K562 (cell line): ENCODE measurements around the gene GALNS. TPM values are rescaled to one million over a fixed set of nuclear protein-coding genes. Genes with fewer than 3 reads are reported as not detected.

Experiments used
- ATAC-seq: fragments of 200-7000 bp; cut with Tn5 transposase; 3 replicates; pipeline ENCODE4 v1.9.1; 2020; ENCODE audit warnings: moderate library complexity
- BruUV-seq: library from RNA; stranded (reverse); fragments of 400-500 nt; replicated peaks from 2 replicates; lab custom pipeline; 2021; lab: Mats Ljungman, UMichigan
- CTCF ChIA-PET: fragments of 300-600 bp; formaldehyde crosslinking; extraction: SDS; loops from one replicate; lab custom pipeline; 2021; ENCODE audit warnings: low intra/inter-chr PET ratio; lab: Yijun Ruan, JAX
- POLR2A ChIA-PET: fragments of 300-600, 350-650 bp; sonication (Branson Sonifier 250); formaldehyde crosslinking; extraction: SDS; loops from one replicate; lab custom pipeline; 2021; ENCODE audit warnings: antibody characterized with exemption, inconsistent platforms; lab: Yijun Ruan, JAX
- DNase-seq, 4 experiments: peaks; one replicate each; pipeline versions ENCODE4 v3.0.0 to v3.0.0-alpha.2; 2011 to 2018; ENCODE audit warnings: low spot score in 3 of 4, mixed read lengths in 3 of 4; ENCODE audit errors: extremely low read depth in 1 of 4
- FAIRE-seq: peaks from 2 replicates; lab custom pipeline; 2011; peaks lifted over from hg19 to GRCh38; lab: Jason Lieb, UNC
- H2AFZ ChIP-seq: 2 replicates; pipeline ENCODE4 v1.6.0; 2011; ENCODE audit warnings: low read depth, low read length, control low read depth, inconsistent platforms
- H3K27ac ChIP-seq: fragments of 200-600 bp; 3 replicates; pipeline ENCODE4 v1.8.0; 2011; ENCODE audit warnings: low read depth, mild to moderate bottlenecking, control low read depth, inconsistent platforms, low read length, moderate library complexity, mixed read lengths; ENCODE audit errors: extremely low read depth
- H3K27me3 ChIP-seq, 2 experiments: fragments of 300-600 bp in 1 of 2; 2 replicates in 1 of 2; 3 replicates in 1 of 2; pipeline versions ENCODE4 v1.6.0 to v1.8.0; 2011; ENCODE audit warnings: inconsistent platforms in 2 of 2, low read length in 2 of 2, mild to moderate bottlenecking in 1 of 2, mixed read lengths in 1 of 2, moderate library complexity in 1 of 2; ENCODE audit not compliant: control insufficient read depth in 2 of 2, insufficient read depth in 2 of 2
- H3K36me3 ChIP-seq: fragments of 300-600 bp; 3 replicates; pipeline ENCODE4 v1.8.0; 2011; ENCODE audit warnings: mild to moderate bottlenecking, low read length, inconsistent platforms; ENCODE audit not compliant: control insufficient read depth, insufficient read depth
- H3K4me1 ChIP-seq, 2 experiments: fragments of 200-600 bp in 1 of 2; replicated peaks in 1 of 2; 2 replicates in 1 of 2; 3 replicates in 1 of 2; pipeline versions ENCODE4 v1.5.1 to v1.8.0; 2011; ENCODE audit warnings: inconsistent platforms in 2 of 2, low read length in 2 of 2, mild to moderate bottlenecking in 1 of 2, mixed read lengths in 1 of 2, moderate library complexity in 1 of 2; ENCODE audit not compliant: control insufficient read depth in 2 of 2, insufficient read depth in 2 of 2
- H3K4me2 ChIP-seq: 2 replicates; pipeline ENCODE4 v1.6.1; 2011; ENCODE audit warnings: low read length, control low read depth, inconsistent platforms, mixed read lengths; ENCODE audit not compliant: insufficient read depth
- H3K4me3 ChIP-seq: fragments of 200-600 bp; sonication (generic), shearing (Covaris generic); 2 replicates; pipeline ENCODE4 v1.5.1; 2016; ENCODE audit warnings: control low read depth, inconsistent platforms
- H3K79me2 ChIP-seq: fragments of 200-600 bp; 3 replicates; pipeline ENCODE4 v1.8.0; 2011; ENCODE audit warnings: low read length, inconsistent platforms; ENCODE audit not compliant: control insufficient read depth, insufficient read depth
- H3K9ac ChIP-seq, 2 experiments: 2 replicates each; pipeline versions ENCODE4 v1.6.0 to v1.6.1; 2011; ENCODE audit warnings: low read depth in 2 of 2, low read length in 2 of 2, control low read depth in 1 of 2, inconsistent platforms in 1 of 2, mild to moderate bottlenecking in 1 of 2, mixed read lengths in 1 of 2; ENCODE audit not compliant: insufficient read depth in 1 of 2
- H3K9me1 ChIP-seq: one replicate; pipeline ENCODE4 v1.6.0; 2011; ENCODE audit warnings: inconsistent platforms, mild to moderate bottlenecking, low read length, moderate library complexity; ENCODE audit not compliant: control insufficient read depth, insufficient read depth
- H3K9me3 ChIP-seq: replicated peaks from 2 replicates; pipeline ENCODE4 v1.5.1; 2011; ENCODE audit warnings: low read depth, low read length, inconsistent platforms; ENCODE audit not compliant: control insufficient read depth, insufficient read depth
- H4K20me1 ChIP-seq: replicated peaks from 2 replicates; pipeline ENCODE4 v1.6.1; 2011; ENCODE audit warnings: low read length, inconsistent platforms, mixed read lengths; ENCODE audit not compliant: control insufficient read depth, insufficient read depth
- CSDE1 ChIP-seq, 2 experiments: fragments of 450-650 bp; IDR thresholded peaks; 2 replicates each; pipeline ENCODE4 v1.6.1; 2016; ENCODE audit warnings: mild to moderate bottlenecking in 1 of 2
- LCOR ChIP-seq: sonication (generic); formaldehyde crosslinking; IDR thresholded peaks from 2 replicates; pipeline ENCODE4 v1.8.0; 2022; ENCODE audit warnings: mild to moderate bottlenecking, missing genetic modification reagents
- MAFG ChIP-seq: fragments of 450-650 bp; conservative IDR thresholded peaks from 2 replicates; pipeline ENCODE4 v1.6.1; 2016; ENCODE audit warnings: missing genetic modification characterization, missing compliant biosample characterization
- MEF2D ChIP-seq: conservative IDR thresholded peaks from 2 replicates; pipeline ENCODE4 v1.6.1; 2016; ENCODE audit warnings: low read depth, missing genetic modification characterization, missing compliant biosample characterization
- RBFOX2 ChIP-seq: fragments of 200-400 bp; formaldehyde crosslinking; IDR thresholded peaks from 2 replicates; pipeline ENCODE4 v1.6.1; 2017; ENCODE audit warnings: low read depth, mild to moderate bottlenecking, low read length, moderate library complexity
- TARDBP ChIP-seq: fragments of 450-650 bp; IDR thresholded peaks from 2 replicates; pipeline ENCODE4 v1.6.1; 2016
- ZNF507 ChIP-seq: conservative IDR thresholded peaks from 2 replicates; pipeline ENCODE4 v1.6.1; 2017; ENCODE audit warnings: missing genetic modification characterization, missing compliant biosample characterization
- WGBS: fragments of 100-300 bp; shearing (Covaris generic); methylation state at CpG from one replicate; pipeline ENCODE4 v1.1.6; 2016; ENCODE audit warnings: low coverage, mixed read lengths; ENCODE audit not compliant: insufficient coverage; ENCODE audit errors: missing lambda C conversion rate; 5-methylcytosine and 5-hydroxymethylcytosine counted together
- in situ Hi-C: fragments of 300-500 bp; cut with MboI; formaldehyde crosslinking; loops from 4 replicates; pipeline ENCODE4 v1.15.0; 2018; ENCODE audit warnings: inconsistent platforms, mixed read lengths
- intact Hi-C: fragments of 100-400 bp; cut with micrococcal nuclease; formaldehyde crosslinking; loops from 2 replicates; pipeline ENCODE4 v1.14.2; 2022
- polyA plus RNA-seq, 8 experiments: library from polyadenylated mRNA; depleted of rRNA in 4 of 8; stranded (reverse) in 5 of 8; unstranded in 3 of 8; fragments of >200 nt; fragmentation: Nextera tagmentation in 2 of 8; fragmentation: Illumina TruSeq in 1 of 8; extraction: Ambion mirVana in 2 of 8; extraction: Trizol in 1 of 8; gene quantifications; 2 replicates each; pipeline versions ENCODE4 v1.2.1 to v1.2.3, GENCODE V29; 2011 to 2014; ENCODE audit warnings: inconsistent platforms in 1 of 8, missing spikeins in 1 of 8
- total RNA-seq, 7 experiments: library from RNA; depleted of rRNA in 6 of 7; stranded (reverse); fragments of >200 nt in 6 of 7; fragmentation: Illumina TruSeq in 2 of 7; extraction: Trizol in 2 of 7; gene quantifications; 2 replicates each; pipeline versions ENCODE4 v1.2.1 to v1.2.3, GENCODE V29; 2011 to 2021; ENCODE audit warnings: low replicate concordance in 1 of 7
- TF ChIP-seq, protein P1 (sequence below): fragments of 250-450 bp; sonication (Bioruptor Pico); IDR thresholded peaks from 2 replicates; pipeline ENCODE4 v1.8.0; 2021; ENCODE audit warnings: borderline replicate concordance, mild to moderate bottlenecking, moderate library complexity; ENCODE audit not compliant: poor library complexity, severe bottlenecking
- TF ChIP-seq, protein P2 (sequence below), 3 experiments: fragments of 200-800 bp in 1 of 3; fragments of 250-450 bp in 1 of 3; fragments of 450-650 bp in 1 of 3; sonication (Bioruptor Pico) in 1 of 3; sonication (Bioruptor generic) in 1 of 3; formaldehyde crosslinking in 1 of 3; IDR thresholded peaks; 2 replicates each; pipeline versions ENCODE4 v1.6.1 to v1.8.0; 2016 to 2022; ENCODE audit warnings: mild to moderate bottlenecking in 2 of 3, missing genetic modification characterization in 2 of 3, missing compliant biosample characterization in 1 of 3, moderate library complexity in 1 of 3
- TF ChIP-seq, protein P3 (sequence below), 2 experiments: fragments of 450-650 bp in 1 of 2; sonication (generic) in 1 of 2; formaldehyde crosslinking in 1 of 2; IDR thresholded peaks in 1 of 2; conservative IDR thresholded peaks in 1 of 2; 2 replicates each; pipeline versions ENCODE4 v1.6.1 to v1.8.1; 2016 to 2023; ENCODE audit warnings: mild to moderate bottlenecking in 2 of 2, moderate library complexity in 2 of 2, inconsistent platforms in 1 of 2, missing genetic modification reagents in 1 of 2
- TF ChIP-seq, protein P4 (sequence below): fragments of 450-650 bp; formaldehyde crosslinking; IDR thresholded peaks from 2 replicates; pipeline ENCODE4 v1.4.0; 2020; ENCODE audit warnings: mild to moderate bottlenecking, moderate library complexity
- TF ChIP-seq, protein P5 (sequence below): sonication (generic); formaldehyde crosslinking; IDR thresholded peaks from 2 replicates; pipeline ENCODE4 v1.9.0; 2022; ENCODE audit warnings: mild to moderate bottlenecking, missing genetic modification reagents

Gene GALNS
- total and polyA plus RNA-seq, 9 of the 15 experiments (the other 6 are each of a cell fraction or from before 2014, with no cell fraction given), result 0.38 to 13.2 (median 4.3) TPM

DNA sequence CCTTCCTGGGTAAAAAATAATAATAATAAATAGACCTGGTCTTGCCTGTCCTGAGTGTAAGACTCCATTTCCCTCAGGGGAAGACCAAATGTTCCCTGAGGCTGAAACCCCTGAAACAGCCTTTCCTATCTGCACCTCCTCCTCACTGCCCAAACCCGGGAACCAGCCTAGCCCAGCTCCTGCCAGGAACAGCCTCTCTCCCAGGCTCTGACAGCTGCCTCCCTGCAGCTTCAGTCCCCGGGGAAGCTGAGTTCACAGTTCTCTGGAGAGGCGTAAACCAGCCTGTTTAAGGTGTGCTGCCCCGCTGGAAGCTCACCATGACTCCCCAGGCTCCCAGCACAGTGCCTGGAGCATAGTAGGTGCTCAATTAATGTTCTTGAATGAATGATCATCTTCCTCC, 60.5 kb downstream of the GALNS start (continued):
- TF ChIP-seq, protein P1, sequence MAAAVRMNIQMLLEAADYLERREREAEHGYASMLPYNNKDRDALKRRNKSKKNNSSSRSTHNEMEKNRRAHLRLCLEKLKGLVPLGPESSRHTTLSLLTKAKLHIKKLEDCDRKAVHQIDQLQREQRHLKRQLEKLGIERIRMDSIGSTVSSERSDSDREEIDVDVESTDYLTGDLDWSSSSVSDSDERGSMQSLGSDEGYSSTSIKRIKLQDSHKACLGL (CRISPR knock-in tag), result no peak
- TF ChIP-seq CSDE1 (IDR thresholded peaks at IDR 0.05), result no peak
- no peak for TF ChIP-seq RBFOX2
- no peak for TF ChIP-seq LCOR (CRISPR knock-in tag)
- TF ChIP-seq MAFG (tag), result no peak

DNA sequence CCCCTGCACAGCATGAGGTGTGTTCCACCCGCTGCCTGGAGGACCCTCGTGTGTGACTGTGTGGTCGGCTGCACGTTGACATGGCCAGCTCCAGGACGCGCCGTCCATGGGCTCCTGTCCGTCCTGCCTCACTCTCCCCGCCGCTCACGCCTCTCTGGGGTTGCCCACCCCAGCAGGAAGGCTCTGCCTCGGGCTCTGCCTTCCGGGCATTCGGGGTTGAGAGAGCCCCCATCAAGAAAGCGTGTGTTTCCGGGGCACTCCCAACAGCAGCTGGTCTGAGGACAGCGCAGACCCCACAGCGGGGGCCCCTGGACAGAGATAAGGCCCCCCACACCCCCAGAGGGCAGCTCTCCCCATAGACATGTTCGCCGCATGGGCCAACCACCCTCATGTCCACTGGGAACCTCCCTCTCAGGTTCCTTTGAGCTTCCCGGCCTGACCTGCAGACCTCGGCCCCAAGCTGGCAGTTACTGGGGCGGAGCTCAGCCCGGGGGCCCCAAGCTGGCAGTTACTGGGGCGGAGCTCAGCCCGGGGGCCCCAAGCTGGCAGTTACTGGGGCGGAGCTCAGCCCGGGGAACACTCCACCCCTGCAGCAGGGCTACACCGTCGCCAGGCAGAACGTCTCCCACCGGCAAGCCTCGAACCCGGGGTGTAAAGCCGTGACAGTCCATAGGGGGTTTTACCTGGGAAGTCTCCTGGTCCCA, 63.3 kb downstream of the GALNS start:
- H3K27me3 ChIP-seq, result no peaks in the 10 kb centered on the region
- no peaks in the 10 kb centered on the region; the same call in 2 of the 3 replicates for H3K36me3 ChIP-seq
- H3K4me2 ChIP-seq, result no peak overlapping the region
- POLR2A ChIA-PET, result interaction anchor here (0.6 to 2.9 kb wide), 10 partner anchors 8 to 268 kb away, joined by 3 to 18 read pairs (median 4); partner anchors contain the start of genes APRT and PIEZO1
- no TSS peak for BruUV-seq
- intact Hi-C loops, result no loop called here
- H3K9me3 ChIP-seq, result no peaks in the 10 kb centered on the region; the same call in 1 of the 2 replicates
- WGBS, result 64% methylated on average over 34 of the region's 35 CpGs
- no peak for ATAC-seq
- CTCF ChIA-PET, result no interaction called here
- in situ Hi-C loops, result no loop called here
- H3K9ac ChIP-seq, result peak overlapping the region in 1 of 2 experiments; percentile 66; a peak in 2 of 4 replicates
- H3K4me3 ChIP-seq, result no peak overlapping the region
- H3K4me1 ChIP-seq, result peaks cover 11 to 43% of the 10 kb centered on the region in 2 experiments
- H3K27ac ChIP-seq, result no peak overlapping the region
- no peak for FAIRE-seq
- no peaks in the 10 kb centered on the region for H3K79me2 ChIP-seq
- no peaks in the 10 kb centered on the region for H3K9me1 ChIP-seq
- no peak overlapping the region for H2AFZ ChIP-seq
- DNase-seq, result no peak
- no peaks in the 10 kb centered on the region for H4K20me1 ChIP-seq
- TF ChIP-seq MEF2D (tag), result no peak
- TF ChIP-seq TARDBP, result no peak
- TF ChIP-seq, protein P2, sequence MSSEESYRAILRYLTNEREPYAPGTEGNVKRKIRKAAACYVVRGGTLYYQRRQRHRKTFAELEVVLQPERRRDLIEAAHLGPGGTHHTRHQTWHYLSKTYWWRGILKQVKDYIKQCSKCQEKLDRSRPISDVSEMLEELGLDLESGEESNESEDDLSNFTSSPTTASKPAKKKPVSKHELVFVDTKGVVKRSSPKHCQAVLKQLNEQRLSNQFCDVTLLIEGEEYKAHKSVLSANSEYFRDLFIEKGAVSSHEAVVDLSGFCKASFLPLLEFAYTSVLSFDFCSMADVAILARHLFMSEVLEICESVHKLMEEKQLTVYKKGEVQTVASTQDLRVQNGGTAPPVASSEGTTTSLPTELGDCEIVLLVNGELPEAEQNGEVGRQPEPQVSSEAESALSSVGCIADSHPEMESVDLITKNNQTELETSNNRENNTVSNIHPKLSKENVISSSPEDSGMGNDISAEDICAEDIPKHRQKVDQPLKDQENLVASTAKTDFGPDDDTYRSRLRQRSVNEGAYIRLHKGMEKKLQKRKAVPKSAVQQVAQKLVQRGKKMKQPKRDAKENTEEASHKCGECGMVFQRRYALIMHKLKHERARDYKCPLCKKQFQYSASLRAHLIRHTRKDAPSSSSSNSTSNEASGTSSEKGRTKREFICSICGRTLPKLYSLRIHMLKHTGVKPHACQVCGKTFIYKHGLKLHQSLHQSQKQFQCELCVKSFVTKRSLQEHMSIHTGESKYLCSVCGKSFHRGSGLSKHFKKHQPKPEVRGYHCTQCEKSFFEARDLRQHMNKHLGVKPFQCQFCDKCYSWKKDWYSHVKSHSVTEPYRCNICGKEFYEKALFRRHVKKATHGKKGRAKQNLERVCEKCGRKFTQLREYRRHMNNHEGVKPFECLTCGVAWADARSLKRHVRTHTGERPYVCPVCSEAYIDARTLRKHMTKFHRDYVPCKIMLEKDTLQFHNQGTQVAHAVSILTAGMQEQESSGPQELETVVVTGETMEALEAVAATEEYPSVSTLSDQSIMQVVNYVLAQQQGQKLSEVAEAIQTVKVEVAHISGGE (CRISPR knock-in tag; IDR thresholded peaks at IDR 0.05), result no peak
- TF ChIP-seq, protein P3, sequence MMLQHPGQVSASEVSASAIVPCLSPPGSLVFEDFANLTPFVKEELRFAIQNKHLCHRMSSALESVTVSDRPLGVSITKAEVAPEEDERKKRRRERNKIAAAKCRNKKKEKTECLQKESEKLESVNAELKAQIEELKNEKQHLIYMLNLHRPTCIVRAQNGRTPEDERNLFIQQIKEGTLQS (IDR thresholded peaks at IDR 0.05), result no peak
- TF ChIP-seq, protein P3 (CRISPR knock-in tag; conservative IDR thresholded peaks at IDR 0.05), result no peak
- TF ChIP-seq, protein P4, sequence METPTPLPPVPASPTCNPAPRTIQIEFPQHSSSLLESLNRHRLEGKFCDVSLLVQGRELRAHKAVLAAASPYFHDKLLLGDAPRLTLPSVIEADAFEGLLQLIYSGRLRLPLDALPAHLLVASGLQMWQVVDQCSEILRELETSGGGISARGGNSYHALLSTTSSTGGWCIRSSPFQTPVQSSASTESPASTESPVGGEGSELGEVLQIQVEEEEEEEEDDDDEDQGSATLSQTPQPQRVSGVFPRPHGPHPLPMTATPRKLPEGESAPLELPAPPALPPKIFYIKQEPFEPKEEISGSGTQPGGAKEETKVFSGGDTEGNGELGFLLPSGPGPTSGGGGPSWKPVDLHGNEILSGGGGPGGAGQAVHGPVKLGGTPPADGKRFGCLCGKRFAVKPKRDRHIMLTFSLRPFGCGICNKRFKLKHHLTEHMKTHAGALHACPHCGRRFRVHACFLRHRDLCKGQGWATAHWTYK (CRISPR knock-in tag), result no peak
- TF ChIP-seq ZNF507 (tag), result no peak
- TF ChIP-seq, protein P5, sequence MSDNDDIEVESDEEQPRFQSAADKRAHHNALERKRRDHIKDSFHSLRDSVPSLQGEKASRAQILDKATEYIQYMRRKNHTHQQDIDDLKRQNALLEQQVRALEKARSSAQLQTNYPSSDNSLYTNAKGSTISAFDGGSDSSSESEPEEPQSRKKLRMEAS (CRISPR knock-in tag), result 0 out of 2 replicates have a peak, but pooled peaks have one; percentile 5
